Neural crest cell (in vitro differentiated cells): ENCODE measurements around the gene B3GNT5. TPM values are rescaled to one million over a fixed set of nuclear protein-coding genes. Genes with fewer than 3 reads are reported as not detected.

Source experiments
- DNase-seq: peaks from one replicate; pipeline ENCODE4 v3.0.0; 2021; ENCODE audit warnings: low read depth, mixed read lengths, low spot score
- H3K27ac Mint-ChIP-seq: one replicate; pipeline ENCODE4 v1.8.0; 2021; ENCODE audit warnings: mild to moderate bottlenecking, mixed read lengths; ENCODE audit not compliant: unreplicated experiment
- H3K27me3 Mint-ChIP-seq: 2 replicates; pipeline ENCODE4 v1.8.0; 2021; ENCODE audit warnings: low read depth, mild to moderate bottlenecking, mixed read lengths
- H3K36me3 Mint-ChIP-seq: 2 replicates; pipeline ENCODE4 v1.8.0; 2021; ENCODE audit warnings: low read depth, mild to moderate bottlenecking, mixed read lengths
- H3K4me1 Mint-ChIP-seq: 2 replicates; pipeline ENCODE4 v1.8.0; 2021; ENCODE audit warnings: mixed read lengths
- H3K4me3 Mint-ChIP-seq: one replicate; pipeline ENCODE4 v1.8.0; 2021; ENCODE audit warnings: mild to moderate bottlenecking, mixed read lengths
- H3K9me3 Mint-ChIP-seq: 2 replicates; pipeline ENCODE4 v1.8.0; 2021; ENCODE audit warnings: mixed read lengths
- total RNA-seq: library from RNA; stranded (reverse); gene quantifications from 2 replicates; pipeline ENCODE4 v1.2.1, GENCODE V29; 2021
- TF ChIP-seq, protein P1 (sequence below): fragments of 200-600 bp; sonication (generic); conservative IDR thresholded peaks from 2 replicates; pipeline ENCODE4 v1.5.0; 2021; ENCODE audit warnings: antibody characterized with exemption, mild to moderate bottlenecking

B3GNT5 gene
- total RNA-seq, 1 donor from 2014 or later, result 39.4 TPM

DNA sequence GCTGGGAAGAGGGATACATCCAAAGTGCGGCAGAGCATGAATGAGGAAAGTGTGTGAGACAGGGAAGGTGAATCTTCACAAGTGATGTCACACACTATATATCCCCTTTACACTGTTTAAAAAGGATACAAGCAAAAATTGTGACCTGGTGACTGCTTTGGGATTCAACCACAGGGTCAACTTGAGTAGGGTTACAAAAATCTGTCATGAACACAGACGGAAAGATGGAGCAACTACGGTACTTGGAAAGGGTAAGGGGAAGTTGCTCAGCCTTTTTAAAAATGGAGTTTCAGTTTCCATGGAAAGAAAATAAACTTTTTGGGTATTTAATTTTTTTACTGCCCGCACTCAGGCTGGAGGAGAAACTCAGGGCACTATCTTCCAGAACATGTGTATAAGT, 60.3 kb downstream of the B3GNT5 start:
- no peaks in the 10 kb centered on the region for H3K27me3 Mint-ChIP-seq

DNA sequence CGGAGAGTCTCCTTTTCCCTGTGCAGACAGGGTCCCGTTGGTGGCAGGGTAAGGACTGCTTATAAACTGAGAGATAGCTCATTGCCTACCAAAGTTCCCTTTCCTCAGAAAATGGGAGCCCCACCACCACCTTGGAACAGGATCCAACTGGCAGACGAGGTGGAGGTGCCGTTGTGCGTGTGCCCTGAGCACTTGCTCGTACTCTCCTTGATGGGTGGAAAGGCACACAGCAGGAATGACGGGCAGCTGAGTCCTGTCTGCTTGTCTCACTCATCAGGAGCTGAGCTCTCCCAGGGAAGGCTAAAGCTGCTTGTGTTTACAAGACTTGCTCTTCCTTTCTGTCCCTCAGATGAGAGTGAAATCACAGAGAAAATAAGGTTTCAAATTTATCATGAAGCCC, 60.7 kb downstream of the B3GNT5 start:
- Mint-ChIP-seq H3K27me3 (no peaks in the 10 kb centered on the region), H3K27ac (no peak overlapping the region)

More for the DNA sequence above, 60.3 kb downstream of the B3GNT5 start:
- no peak for DNase-seq
- no peak overlapping the region for H3K27ac Mint-ChIP-seq
- no peak overlapping the region for H3K4me3 Mint-ChIP-seq
- no peaks in the 10 kb centered on the region for H3K9me3 Mint-ChIP-seq
- TF ChIP-seq, protein P1, sequence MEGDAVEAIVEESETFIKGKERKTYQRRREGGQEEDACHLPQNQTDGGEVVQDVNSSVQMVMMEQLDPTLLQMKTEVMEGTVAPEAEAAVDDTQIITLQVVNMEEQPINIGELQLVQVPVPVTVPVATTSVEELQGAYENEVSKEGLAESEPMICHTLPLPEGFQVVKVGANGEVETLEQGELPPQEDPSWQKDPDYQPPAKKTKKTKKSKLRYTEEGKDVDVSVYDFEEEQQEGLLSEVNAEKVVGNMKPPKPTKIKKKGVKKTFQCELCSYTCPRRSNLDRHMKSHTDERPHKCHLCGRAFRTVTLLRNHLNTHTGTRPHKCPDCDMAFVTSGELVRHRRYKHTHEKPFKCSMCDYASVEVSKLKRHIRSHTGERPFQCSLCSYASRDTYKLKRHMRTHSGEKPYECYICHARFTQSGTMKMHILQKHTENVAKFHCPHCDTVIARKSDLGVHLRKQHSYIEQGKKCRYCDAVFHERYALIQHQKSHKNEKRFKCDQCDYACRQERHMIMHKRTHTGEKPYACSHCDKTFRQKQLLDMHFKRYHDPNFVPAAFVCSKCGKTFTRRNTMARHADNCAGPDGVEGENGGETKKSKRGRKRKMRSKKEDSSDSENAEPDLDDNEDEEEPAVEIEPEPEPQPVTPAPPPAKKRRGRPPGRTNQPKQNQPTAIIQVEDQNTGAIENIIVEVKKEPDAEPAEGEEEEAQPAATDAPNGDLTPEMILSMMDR, result no peak
- H3K36me3 Mint-ChIP-seq, result no peaks in the 10 kb centered on the region
- H3K4me1 Mint-ChIP-seq, result no peaks in the 10 kb centered on the region

GRCh38 chr3:183315739-183316138, 62.7 kb downstream of the B3GNT5 start:
- TF ChIP-seq, protein P1, result no peak
- Mint-ChIP-seq H3K4me3 (no peak overlapping the region), H3K36me3 (no peaks in the 10 kb centered on the region), H3K27ac (no peak overlapping the region), H3K4me1 (peaks cover 6% of the 10 kb centered on the region), H3K9me3 (no peaks in the 10 kb centered on the region), H3K27me3 (no peaks in the 10 kb centered on the region)
- no peak for DNase-seq

More for the DNA sequence above, 60.7 kb downstream of the B3GNT5 start:
- DNase-seq, result no peak
- Mint-ChIP-seq H3K4me1 (no peaks in the 10 kb centered on the region), H3K9me3 (no peaks in the 10 kb centered on the region), H3K36me3 (no peaks in the 10 kb centered on the region), H3K4me3 (no peak overlapping the region)
- TF ChIP-seq, protein P1, result no peak

GRCh38 chr3:183317271-183317670, 64.2 kb downstream of the B3GNT5 start:
- TF ChIP-seq, protein P1, result no peak
- H3K27ac Mint-ChIP-seq, result no peak overlapping the region
- no peak overlapping the region for H3K4me3 Mint-ChIP-seq
- DNase-seq, result no peak
- no peaks in the 10 kb centered on the region for H3K27me3 Mint-ChIP-seq
- no peaks in the 10 kb centered on the region for H3K36me3 Mint-ChIP-seq
- no peaks in the 10 kb centered on the region for H3K9me3 Mint-ChIP-seq
- peaks cover 6% of the 10 kb centered on the region for H3K4me1 Mint-ChIP-seq

DNA sequence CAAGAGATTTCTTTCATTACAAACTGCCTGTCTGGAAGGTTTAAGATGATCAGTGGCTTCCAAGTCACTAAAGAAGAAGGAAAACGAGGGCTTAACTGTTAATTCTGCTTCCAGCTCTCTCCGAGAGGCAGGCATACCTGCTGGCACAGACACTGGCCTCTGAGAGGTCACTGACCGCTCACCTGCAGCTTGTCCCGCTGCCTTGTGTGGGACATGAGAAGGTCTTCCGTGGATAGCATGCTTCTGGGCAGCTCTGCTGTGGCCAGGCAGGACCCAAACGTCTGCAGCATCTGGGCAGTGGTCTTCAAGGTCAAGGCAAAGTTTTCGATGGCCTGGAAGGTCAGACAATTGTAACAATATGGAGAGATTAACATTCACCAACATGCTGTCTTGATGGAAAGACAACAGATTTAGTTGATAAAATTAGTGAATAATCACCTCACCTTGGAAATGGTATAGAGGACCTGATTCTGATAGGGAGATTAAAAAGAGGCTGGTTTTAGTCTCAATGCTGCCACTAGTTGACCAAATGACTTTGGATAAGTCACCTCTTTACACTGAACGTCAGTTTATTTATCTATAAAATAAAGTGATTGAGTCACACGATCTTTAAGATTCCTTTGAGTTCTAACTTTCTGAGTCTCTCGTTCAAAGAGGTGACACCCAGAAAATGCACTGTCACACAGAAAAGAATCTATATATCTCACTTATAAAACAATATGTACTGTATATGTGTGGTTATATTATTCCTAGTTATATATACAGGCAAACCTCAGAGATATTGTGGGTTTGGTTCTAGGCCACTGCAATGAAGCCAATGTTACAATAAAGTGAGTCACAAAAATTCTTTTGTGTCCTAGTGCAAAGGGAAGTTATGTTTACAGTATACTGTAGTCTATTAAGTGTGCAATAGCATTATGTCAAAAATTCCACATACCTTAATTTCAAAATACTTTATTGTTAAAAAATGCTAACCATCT, 65.1 kb downstream of the B3GNT5 start:
- no peak overlapping the region for H3K27ac Mint-ChIP-seq
- TF ChIP-seq, protein P1, result no peak

More for the DNA sequence above, 65.1 kb downstream of the B3GNT5 start:
- no peak for DNase-seq
- Mint-ChIP-seq H3K36me3 (no peaks in the 10 kb centered on the region), H3K4me3 (no peak overlapping the region), H3K27me3 (no peaks in the 10 kb centered on the region), H3K9me3 (no peaks in the 10 kb centered on the region), H3K4me1 (peaks cover 6% of the 10 kb centered on the region)
